Measurements from ENCODE around the gene CPED1. TPM values are rescaled to one million over a fixed set of nuclear protein-coding genes. Genes with fewer than 3 reads are reported as not detected.
A peak's percentile ranks its signal among the peaks of the same experiment; 100 is the strongest.

Gene CPED1
- total RNA-seq, 2 donors from 2014 or later = 77.4 to 126 TPM

- TF ChIP-seq CTCF (IDR thresholded peaks at IDR 0.05) = no peak
- Histone ChIP-seq H3K27me3 (replicated peaks; ENCODE audit: insufficient read depth) (no peaks in the 10 kb centered on the region), H3K4me1 (ENCODE audit: control insufficient read depth in 1 of 2, low read depth in 2 of 2) (peaks cover 3 to 13% of the 10 kb centered on the region in 2 donors), H3K4me3 (no peak overlapping the region), H3K27ac (no peak overlapping the region), H3K36me3 (no peaks in the 10 kb centered on the region), H3K9me3 (no peaks in the 10 kb centered on the region)
- ATAC-seq (ENCODE audit: insufficient number of reproducible peaks, low FRiP score, low read depth) (no peak), DNase-seq (ENCODE audit: low spot score) (no peak)
Observed at GRCh38 chr7:121186746-121187145, 198.2 kb downstream of the CPED1 start.

GRCh38 chr7:121187222-121187621 lies 198.7 kb downstream of the CPED1 start:
- Histone ChIP-seq H3K27me3 (replicated peaks; ENCODE audit: insufficient read depth) (no peaks in the 10 kb centered on the region), H3K27ac (no peak overlapping the region), H3K4me3 (no peak overlapping the region), H3K36me3 (no peaks in the 10 kb centered on the region), H3K4me1 (ENCODE audit: control insufficient read depth in 1 of 2, low read depth in 2 of 2) (peaks cover 3 to 12% of the 10 kb centered on the region in 2 donors), H3K9me3 (no peaks in the 10 kb centered on the region)
- DNase-seq (ENCODE audit: low spot score) (no peak), ATAC-seq (ENCODE audit: insufficient number of reproducible peaks, low FRiP score, low read depth) (no peak)
- no peak for TF ChIP-seq CTCF (IDR thresholded peaks at IDR 0.05)

- Histone ChIP-seq H3K4me3 (no peak overlapping the region), H3K9me3 (no peaks in the 10 kb centered on the region), H3K27me3 (replicated peaks; ENCODE audit: insufficient read depth) (no peaks in the 10 kb centered on the region), H3K4me1 (ENCODE audit: control insufficient read depth in 1 of 2, low read depth in 2 of 2) (peaks cover 3 to 8% of the 10 kb centered on the region in 2 donors), H3K27ac (no peak overlapping the region), H3K36me3 (no peaks in the 10 kb centered on the region)
- no peak for ATAC-seq (ENCODE audit: insufficient number of reproducible peaks, low FRiP score, low read depth)
- TF ChIP-seq CTCF (IDR thresholded peaks at IDR 0.05) = no peak
- DNase-seq (ENCODE audit: low spot score) = no peak
Observed at GRCh38 chr7:121187676-121188075, 199.2 kb downstream of the CPED1 start.

- no peak overlapping the region for H3K27ac ChIP-seq
- H3K9me3 ChIP-seq = no peaks in the 10 kb centered on the region
- DNase-seq (ENCODE audit: low spot score) (no peak), ATAC-seq (ENCODE audit: insufficient number of reproducible peaks, low FRiP score, low read depth) (no peak)
- no peaks in the 10 kb centered on the region for H3K27me3 ChIP-seq (replicated peaks; ENCODE audit: insufficient read depth)
- peaks cover 7 to 33% of the 10 kb centered on the region in 2 donors for H3K4me1 ChIP-seq (ENCODE audit: control insufficient read depth in 1 of 2, low read depth in 2 of 2)
- TF ChIP-seq CTCF (IDR thresholded peaks at IDR 0.05) = no peak
- no peak overlapping the region for H3K4me3 ChIP-seq
- H3K36me3 ChIP-seq = no peaks in the 10 kb centered on the region
Observed at GRCh38 chr7:121192834-121193233, 204.3 kb downstream of the CPED1 start.

- ATAC-seq (ENCODE audit: insufficient number of reproducible peaks, low FRiP score, low read depth) (no peak), DNase-seq (ENCODE audit: low spot score) (no peak)
- no peak for TF ChIP-seq CTCF (IDR thresholded peaks at IDR 0.05)
- no peaks in the 10 kb centered on the region for H3K9me3 ChIP-seq
- H3K4me1 ChIP-seq (ENCODE audit: control insufficient read depth in 1 of 2, low read depth in 2 of 2) = peaks cover 7 to 33% of the 10 kb centered on the region in 2 donors
- no peak overlapping the region for H3K4me3 ChIP-seq
- H3K27ac ChIP-seq = peak overlapping the region in 1 of 2 donors; percentile 32
- no peaks in the 10 kb centered on the region for H3K36me3 ChIP-seq
- no peaks in the 10 kb centered on the region for H3K27me3 ChIP-seq (replicated peaks; ENCODE audit: insufficient read depth)
Observed at GRCh38 chr7:121195010-121195409, 206.5 kb downstream of the CPED1 start.
